Measurements from ENCODE around the gene AANAT.

The AANAT gene

DNA sequence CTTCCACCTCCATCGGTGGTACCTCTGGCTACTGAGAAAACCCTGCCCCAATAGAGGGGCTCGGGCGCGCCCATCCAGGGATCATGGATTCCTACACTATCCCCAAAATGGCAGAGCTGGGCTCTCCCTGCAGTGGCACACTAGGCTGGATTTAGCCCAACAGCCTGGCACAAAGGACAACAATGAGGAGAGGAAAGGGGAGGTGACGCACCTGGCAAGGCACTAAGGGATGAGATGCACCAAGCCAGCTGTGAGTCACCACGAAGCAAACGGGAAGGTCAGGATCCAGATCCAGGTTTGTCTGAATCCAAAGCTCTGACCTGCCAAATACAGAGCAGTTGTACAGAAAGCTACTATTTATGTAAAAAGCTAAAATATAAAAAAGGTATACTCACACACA, 32.5 kb upstream of the AANAT start (continued):
- TF ChIP-seq ZNF837 (tag by site-specific recombination; IDR thresholded peaks at IDR 0.05), result no peak
- TF ChIP-seq ZNF658 (tag by site-specific recombination; IDR thresholded peaks at IDR 0.05), result no peak

- Histone ChIP-seq H3K36me3 (ENCODE audit: control insufficient read depth in 2 of 2, insufficient read depth in 1 of 2, low read length in 2 of 2) (peaks cover 0 to 9% of the 10 kb centered on the region in 2 experiments; a peak in 1 of 3 replicates), H3K9me3 (ENCODE audit: control insufficient read depth, insufficient read depth, low read depth, low read length) (no peaks in the 10 kb centered on the region), H3K4me3 (ENCODE audit: low read depth, low read length) (no peak overlapping the region), H3K27ac (ENCODE audit: extremely low read depth, low read depth, low read length) (no peak overlapping the region), H3K4me1 (ENCODE audit: control insufficient read depth, insufficient read depth, low read length) (peaks cover 21% of the 10 kb centered on the region)
- ChIA-PET POLR2A (interaction anchor here (1.1 kb wide), 1 partner anchor 14 kb away, joined by 4 read pairs; no protein-coding TSS in a partner anchor), CTCF (interaction anchor here (0.6 to 2.6 kb wide), 9 partner anchors 13 to 262 kb away, joined by 3 to 15 read pairs (median 4); no protein-coding TSS in a partner anchor)
- TF ChIP-seq MZF1 (tag by site-specific recombination; IDR thresholded peaks at IDR 0.05; ENCODE audit: borderline replicate concordance), result no peak
- no peak for TF ChIP-seq IKZF3 (tag by site-specific recombination; IDR thresholded peaks at IDR 0.05)
- TF ChIP-seq ZNF174 (tag by site-specific recombination; IDR thresholded peaks at IDR 0.05), result no peak
- TF ChIP-seq YY2 (tag by site-specific recombination; IDR thresholded peaks at IDR 0.05), result no peak
These were observed 31.7 kb upstream of the AANAT start for GRCh38 chr17:76435751-76436150.

DNA sequence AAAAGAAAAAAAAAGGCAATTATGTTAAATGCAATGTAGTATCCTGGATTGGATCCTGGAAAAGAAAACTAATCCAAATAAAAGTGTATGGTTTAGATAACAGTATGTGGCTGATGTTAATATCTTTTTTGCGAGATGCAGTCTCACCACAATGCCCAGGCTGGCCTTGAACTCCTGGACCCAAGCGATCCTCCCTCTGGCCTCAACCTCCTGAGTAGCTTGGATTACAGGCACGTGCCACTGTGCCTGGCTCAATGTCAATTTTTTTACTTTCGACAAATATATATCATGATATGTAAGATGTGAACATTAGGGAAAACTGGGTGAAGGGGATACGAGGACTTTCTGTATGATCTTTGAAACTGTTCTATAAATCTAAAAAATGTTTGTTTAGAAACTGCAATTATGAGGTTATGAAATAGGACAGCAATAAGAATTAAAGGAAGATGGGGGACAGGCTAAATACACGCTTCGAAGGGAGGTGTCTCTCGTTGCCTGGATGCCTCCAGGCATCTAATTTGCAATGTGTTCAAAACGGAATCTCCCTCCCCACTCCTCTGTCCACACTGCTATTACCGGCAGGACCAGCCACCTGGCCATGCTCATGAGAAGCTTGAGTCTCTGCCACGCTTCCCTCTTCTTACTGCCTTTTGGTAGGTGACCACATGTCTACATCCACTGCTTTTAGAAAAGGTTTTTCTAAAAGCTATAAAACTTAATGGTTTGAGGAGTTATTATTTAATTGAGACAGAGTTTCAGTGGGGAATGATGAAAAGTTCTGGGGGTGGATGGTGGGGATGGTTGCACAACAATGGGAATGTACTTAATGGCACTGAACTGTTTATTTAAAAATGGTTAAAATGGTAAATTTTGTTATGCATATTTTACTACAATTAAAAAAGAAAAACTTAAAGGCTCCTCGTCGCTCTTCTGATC, 29.7 kb upstream of the AANAT start:
- no peak overlapping the region for H3K4me3 ChIP-seq (ENCODE audit: low read depth, low read length)
- no peak overlapping the region for H3K27ac ChIP-seq (ENCODE audit: extremely low read depth, low read depth, low read length)
- no peak for TF ChIP-seq ZNF624 (tag by site-specific recombination; IDR thresholded peaks at IDR 0.05)
- TF ChIP-seq ZFP41 (tag by site-specific recombination; IDR thresholded peaks at IDR 0.05; ENCODE audit: borderline replicate concordance), result no peak
- peak; percentile 73 for TF ChIP-seq PRDM10 (tag by site-specific recombination; IDR thresholded peaks at IDR 0.05)
- TF ChIP-seq KLF16 (tag by site-specific recombination; IDR thresholded peaks at IDR 0.05), result 0 out of 2 replicates have a peak, but pooled peaks have one; percentile 13
- peak; percentile 2 for TF ChIP-seq PRDM4 (tag by site-specific recombination; IDR thresholded peaks at IDR 0.05)
- TF ChIP-seq ZNF266 (tag by site-specific recombination; IDR thresholded peaks at IDR 0.05; ENCODE audit: low read depth), result no peak
- TF ChIP-seq ZNF341 (tag by site-specific recombination; IDR thresholded peaks at IDR 0.05; ENCODE audit: low read depth), result peak; percentile 20
- peak; percentile 18; the same call in 1 of the 2 replicates for TF ChIP-seq MZF1 (tag by site-specific recombination; IDR thresholded peaks at IDR 0.05; ENCODE audit: borderline replicate concordance)
- TF ChIP-seq PRDM6 (tag by site-specific recombination; IDR thresholded peaks at IDR 0.05), result peak; percentile 82
- TF ChIP-seq ZNF529 (tag by site-specific recombination; IDR thresholded peaks at IDR 0.05; ENCODE audit: insufficient replicate concordance), result no peak
- TF ChIP-seq ZNF335 (tag by site-specific recombination; conservative IDR thresholded peaks at IDR 0.05), result 0 out of 2 replicates have a peak, but pooled peaks have one; percentile 8
- TF ChIP-seq ZNF292 (tag by site-specific recombination; IDR thresholded peaks at IDR 0.05; ENCODE audit: borderline replicate concordance, low read depth), result no peak
- TF ChIP-seq, protein P1, sequence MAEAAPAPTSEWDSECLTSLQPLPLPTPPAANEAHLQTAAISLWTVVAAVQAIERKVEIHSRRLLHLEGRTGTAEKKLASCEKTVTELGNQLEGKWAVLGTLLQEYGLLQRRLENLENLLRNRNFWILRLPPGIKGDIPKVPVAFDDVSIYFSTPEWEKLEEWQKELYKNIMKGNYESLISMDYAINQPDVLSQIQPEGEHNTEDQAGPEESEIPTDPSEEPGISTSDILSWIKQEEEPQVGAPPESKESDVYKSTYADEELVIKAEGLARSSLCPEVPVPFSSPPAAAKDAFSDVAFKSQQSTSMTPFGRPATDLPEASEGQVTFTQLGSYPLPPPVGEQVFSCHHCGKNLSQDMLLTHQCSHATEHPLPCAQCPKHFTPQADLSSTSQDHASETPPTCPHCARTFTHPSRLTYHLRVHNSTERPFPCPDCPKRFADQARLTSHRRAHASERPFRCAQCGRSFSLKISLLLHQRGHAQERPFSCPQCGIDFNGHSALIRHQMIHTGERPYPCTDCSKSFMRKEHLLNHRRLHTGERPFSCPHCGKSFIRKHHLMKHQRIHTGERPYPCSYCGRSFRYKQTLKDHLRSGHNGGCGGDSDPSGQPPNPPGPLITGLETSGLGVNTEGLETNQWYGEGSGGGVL (tag by site-specific recombination; IDR thresholded peaks at IDR 0.05), result no peak
- TF ChIP-seq WT1 (tag by site-specific recombination; IDR thresholded peaks at IDR 0.05), result peak; percentile 70
- peak; percentile 72; the same call in 1 of the 2 replicates for TF ChIP-seq SP7 (tag by site-specific recombination; IDR thresholded peaks at IDR 0.05)
- POLR2A ChIA-PET, result no interaction called here
- H3K36me3 ChIP-seq (ENCODE audit: control insufficient read depth in 2 of 2, insufficient read depth in 1 of 2, low read length in 2 of 2), result peaks cover 0 to 9% of the 10 kb centered on the region in 2 experiments; a peak in 1 of 3 replicates
- CTCF ChIA-PET, result interaction anchor here (0.6 to 1.5 kb wide), 5 partner anchors 7 to 86 kb away, joined by 3 to 6 read pairs (median 3); no protein-coding TSS in a partner anchor
- peaks cover 37% of the 10 kb centered on the region for H3K4me1 ChIP-seq (ENCODE audit: control insufficient read depth, insufficient read depth, low read length)
- no peaks in the 10 kb centered on the region for H3K9me3 ChIP-seq (ENCODE audit: control insufficient read depth, insufficient read depth, low read depth, low read length)

Data from HEK293 (cell line).